ENCODE data around the gene CA9.

CA9 gene

GRCh38 chr9:35690614-35691333, 17.0 kb downstream of the CA9 start:
- Histone ChIP-seq H3K4me3 (ENCODE audit: low read depth in 1 of 2, low read length in 2 of 2) (peak overlapping the region; percentile 65 to 68), H2AFZ (ENCODE audit: low read depth, low read length) (peak overlapping the region; percentile 83), H3K9ac (ENCODE audit: low read depth, low read length) (peak overlapping the region; percentile 87), H3K27ac (ENCODE audit: low read length) (peak overlapping the region; percentile 82), H3K27me3 (ENCODE audit: insufficient read depth, low read length, poor library complexity) (no peaks in the 10 kb centered on the region), H4K20me1 (ENCODE audit: insufficient read depth, low read length) (no peaks in the 10 kb centered on the region), H3K36me3 (ENCODE audit: insufficient read depth, low read length) (peaks cover 17% of the 10 kb centered on the region), H3K4me2 (ENCODE audit: insufficient read depth, low read length) (peak overlapping the region; percentile 82), H3K9me3 (ENCODE audit: insufficient read depth, low read length, severe bottlenecking) (no peaks in the 10 kb centered on the region), H3K79me2 (ENCODE audit: insufficient read depth, low read length) (peaks cover 5% of the 10 kb centered on the region), H3K4me1 (ENCODE audit: insufficient read depth, low read length) (peaks cover 30% of the 10 kb centered on the region)
- ATAC-seq (ENCODE audit: insufficient read depth, low read depth), result peak; percentile 90
- TF ChIP-seq EZH2 (IDR thresholded peaks at IDR 0.05; ENCODE audit: borderline replicate concordance, low read depth, low read length, severe bottlenecking) (no peak), CTCF (IDR thresholded peaks at IDR 0.05; ENCODE audit: borderline replicate concordance, extremely low read depth, low read length, poor library complexity, severe bottlenecking) (no peak)
- DNase-seq, result peak; percentile 85

- TF ChIP-seq EZH2 (IDR thresholded peaks at IDR 0.05; ENCODE audit: borderline replicate concordance, low read depth, low read length, severe bottlenecking), result no peak
- no peak for TF ChIP-seq CTCF (IDR thresholded peaks at IDR 0.05; ENCODE audit: borderline replicate concordance, extremely low read depth, low read length, poor library complexity, severe bottlenecking)
- H2AFZ ChIP-seq (ENCODE audit: low read depth, low read length), result peak overlapping the region; percentile 83
- DNase-seq (no peak), ATAC-seq (ENCODE audit: insufficient read depth, low read depth) (no peak)
- peak overlapping the region; percentile 87 for H3K9ac ChIP-seq (ENCODE audit: low read depth, low read length)
- peak overlapping the region; percentile 82 for H3K4me2 ChIP-seq (ENCODE audit: insufficient read depth, low read length)
- peaks cover 5% of the 10 kb centered on the region for H3K79me2 ChIP-seq (ENCODE audit: insufficient read depth, low read length)
- no peaks in the 10 kb centered on the region for H4K20me1 ChIP-seq (ENCODE audit: insufficient read depth, low read length)
- H3K27ac ChIP-seq (ENCODE audit: low read length), result peak overlapping the region; percentile 82
- no peaks in the 10 kb centered on the region for H3K9me3 ChIP-seq (ENCODE audit: insufficient read depth, low read length, severe bottlenecking)
- H3K4me1 ChIP-seq (ENCODE audit: insufficient read depth, low read length), result peaks cover 30% of the 10 kb centered on the region
- peaks cover 20% of the 10 kb centered on the region for H3K36me3 ChIP-seq (ENCODE audit: insufficient read depth, low read length)
- peak overlapping the region; percentile 65 to 68; a peak in 3 of 4 replicates for H3K4me3 ChIP-seq (ENCODE audit: low read depth in 1 of 2, low read length in 2 of 2)
- no peaks in the 10 kb centered on the region for H3K27me3 ChIP-seq (ENCODE audit: insufficient read depth, low read length, poor library complexity)
Measured at GRCh38 chr9:35691334-35691650, 17.6 kb downstream of the CA9 start.

GRCh38 chr9:35691757-35692301, 18.1 kb downstream of the CA9 start:
- no peak for ATAC-seq (ENCODE audit: insufficient read depth, low read depth)
- H3K9ac ChIP-seq (ENCODE audit: low read depth, low read length), result no peak overlapping the region; the same call in 1 of the 2 replicates

More at GRCh38 chr9:35691757-35692301, 18.1 kb downstream of the CA9 start:
- Histone ChIP-seq H3K9me3 (ENCODE audit: insufficient read depth, low read length, severe bottlenecking) (no peaks in the 10 kb centered on the region), H3K79me2 (ENCODE audit: insufficient read depth, low read length) (peaks cover 5% of the 10 kb centered on the region), H3K36me3 (ENCODE audit: insufficient read depth, low read length) (peaks cover 24% of the 10 kb centered on the region), H3K4me1 (ENCODE audit: insufficient read depth, low read length) (peaks cover 30% of the 10 kb centered on the region), H3K4me3 (ENCODE audit: low read depth in 1 of 2, low read length in 2 of 2) (no peak overlapping the region), H3K27ac (ENCODE audit: low read length) (peak overlapping the region; percentile 82), H3K4me2 (ENCODE audit: insufficient read depth, low read length) (peak overlapping the region; percentile 82; the same call in 1 of the 2 replicates), H4K20me1 (ENCODE audit: insufficient read depth, low read length) (no peaks in the 10 kb centered on the region), H3K27me3 (ENCODE audit: insufficient read depth, low read length, poor library complexity) (no peaks in the 10 kb centered on the region), H2AFZ (ENCODE audit: low read depth, low read length) (no peak overlapping the region; the same call in 1 of the 2 replicates)
- TF ChIP-seq EZH2 (IDR thresholded peaks at IDR 0.05; ENCODE audit: borderline replicate concordance, low read depth, low read length, severe bottlenecking) (no peak), CTCF (IDR thresholded peaks at IDR 0.05; ENCODE audit: borderline replicate concordance, extremely low read depth, low read length, poor library complexity, severe bottlenecking) (no peak)
- no peak for DNase-seq
